Measurements from ENCODE around the gene RASGRP2.

RASGRP2 gene

GRCh38 chr11:64739871-64740270, 4.1 kb downstream of the RASGRP2 start:
- no peak for DNase-seq

GRCh38 chr11:64736654-64737053, 7.3 kb downstream of the RASGRP2 start:
- no peak for DNase-seq

GRCh38 chr11:64735725-64736259, 8.2 kb downstream of the RASGRP2 start:
- no peak for DNase-seq

DNA sequence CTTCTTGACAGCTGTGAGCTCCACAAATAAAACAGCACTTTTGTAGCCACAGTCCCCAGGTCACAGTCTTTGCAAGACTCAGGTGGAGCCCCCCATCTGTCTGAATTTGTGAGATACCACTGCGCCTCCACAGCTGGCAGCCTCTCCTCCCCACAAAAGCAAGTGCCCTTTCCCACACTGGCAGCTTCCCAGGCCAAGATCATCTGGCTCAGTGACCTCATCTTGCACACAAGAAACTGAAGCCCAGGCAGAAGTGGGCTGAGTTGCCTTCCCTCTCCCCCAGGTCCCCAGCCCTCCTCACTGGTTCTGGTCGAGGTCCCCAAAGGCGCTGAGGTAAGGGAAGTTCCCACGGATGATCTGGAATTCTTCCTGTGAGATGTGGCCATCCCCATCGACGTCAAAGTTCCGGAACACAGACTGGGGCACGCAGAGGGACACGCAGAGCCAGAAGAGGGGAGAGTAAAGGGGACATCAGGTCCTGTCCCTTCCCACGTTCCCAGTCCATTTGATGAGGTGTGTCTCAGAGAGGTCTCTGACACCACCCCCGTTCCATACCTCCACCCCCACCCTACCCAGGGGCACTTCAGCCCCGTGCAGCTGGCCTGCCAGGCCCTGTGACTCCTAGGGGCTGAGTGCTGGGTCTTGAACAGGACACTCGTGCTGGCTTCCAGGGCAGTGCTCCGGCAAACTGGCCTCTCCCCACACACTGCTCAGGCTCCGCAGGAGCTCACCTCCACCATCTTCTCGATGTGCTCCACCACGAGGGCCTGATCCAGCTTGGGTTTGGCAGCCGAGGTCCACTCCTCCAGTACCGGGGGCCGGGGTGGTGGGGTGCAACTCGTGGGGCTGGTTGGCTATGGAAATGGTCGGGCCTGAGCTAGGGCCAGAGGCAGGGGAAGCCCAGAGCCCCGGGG, 8.9 kb downstream of the RASGRP2 start:
- DNase-seq, result no peak

DNA sequence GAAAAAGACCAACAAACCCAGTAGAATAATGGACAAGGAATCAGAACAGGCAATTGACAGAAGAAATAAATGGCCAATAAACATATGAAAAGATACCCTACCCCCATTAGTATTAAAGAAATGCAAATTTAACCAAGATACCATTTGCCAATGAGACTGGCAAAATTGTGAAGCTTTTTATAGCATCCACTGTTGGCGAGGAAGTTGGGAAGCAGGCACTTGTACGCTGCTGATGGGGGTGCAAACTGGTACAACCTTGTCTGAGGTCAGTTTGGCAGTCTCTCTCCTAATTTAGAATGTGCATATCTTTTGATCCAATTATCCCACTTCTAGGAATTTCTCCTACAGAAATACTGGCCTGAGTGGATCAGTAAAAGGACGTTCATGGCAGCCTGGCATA, 12.3 kb downstream of the RASGRP2 start:
- no peak for DNase-seq

- DNase-seq, result peak; percentile 69
Measured at GRCh38 chr11:64729851-64730382, 14.0 kb downstream of the RASGRP2 start.

- no peak for DNase-seq
Measured at GRCh38 chr11:64728757-64729365, 15.1 kb downstream of the RASGRP2 start.

DNA sequence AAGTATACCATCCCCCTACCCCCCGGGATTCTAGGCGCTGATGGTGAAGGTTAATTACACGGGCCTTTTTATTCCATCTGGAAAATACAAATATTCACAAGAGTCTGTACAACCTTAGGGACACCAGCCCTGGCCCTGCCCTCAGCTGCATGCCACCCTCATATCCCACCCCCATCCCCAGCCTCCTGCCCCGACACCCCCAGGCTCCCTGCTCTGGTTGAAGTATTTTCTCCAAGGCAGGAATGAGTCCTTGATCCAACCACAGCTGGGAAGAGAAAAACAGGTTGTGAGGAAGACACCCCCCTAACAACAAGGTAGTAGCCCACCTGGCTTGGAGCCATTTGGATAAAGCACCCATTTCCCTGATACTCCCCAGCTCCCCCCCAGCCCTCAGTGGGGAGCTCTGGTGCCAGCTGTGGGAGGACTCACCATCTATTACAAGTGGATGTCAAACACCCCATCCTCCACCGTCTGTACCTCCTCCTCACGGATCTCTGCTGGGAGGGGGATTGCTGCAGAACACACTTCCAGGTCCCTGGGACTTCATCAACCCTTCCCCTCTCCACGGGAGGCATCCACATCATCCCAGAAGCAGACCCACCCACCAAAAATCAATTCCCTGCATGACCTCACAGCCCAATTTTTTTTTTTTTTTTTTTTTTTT, 16.9 kb downstream of the RASGRP2 start:
- no peak for DNase-seq

GRCh38 chr11:64726211-64726641, 17.7 kb downstream of the RASGRP2 start:
- peak; percentile 49 for DNase-seq

DNA sequence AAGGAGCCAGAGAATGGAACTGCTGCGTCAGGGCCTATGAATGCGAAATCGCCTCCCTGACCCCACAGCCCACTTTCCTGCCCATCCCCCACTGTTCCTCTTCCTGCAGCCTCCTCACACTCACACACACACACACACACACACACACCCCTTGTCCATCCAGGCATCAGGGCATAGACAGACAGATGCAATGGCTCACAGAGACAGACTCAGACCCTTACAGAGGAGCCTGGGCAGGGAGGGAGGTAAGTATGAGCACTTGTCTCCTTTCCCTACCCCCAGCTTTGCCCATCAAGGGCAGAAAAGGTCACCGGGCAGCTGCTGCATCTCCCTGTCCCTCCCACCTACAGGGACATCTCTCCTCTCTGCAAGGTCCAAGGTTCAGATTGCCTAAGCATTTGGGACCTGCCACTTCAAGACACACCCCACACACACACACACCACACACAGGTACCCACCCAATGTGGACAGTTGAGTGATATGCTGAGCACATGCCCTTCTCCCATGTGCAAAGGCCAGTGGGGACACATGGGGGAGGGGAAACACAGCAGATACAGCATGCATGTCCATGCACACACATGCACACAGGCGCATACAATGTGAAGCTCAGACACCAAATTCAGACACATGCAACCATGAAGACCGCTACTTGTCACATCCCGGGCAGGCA, 18.9 kb downstream of the RASGRP2 start:
- peak; percentile 61 for DNase-seq

DNA sequence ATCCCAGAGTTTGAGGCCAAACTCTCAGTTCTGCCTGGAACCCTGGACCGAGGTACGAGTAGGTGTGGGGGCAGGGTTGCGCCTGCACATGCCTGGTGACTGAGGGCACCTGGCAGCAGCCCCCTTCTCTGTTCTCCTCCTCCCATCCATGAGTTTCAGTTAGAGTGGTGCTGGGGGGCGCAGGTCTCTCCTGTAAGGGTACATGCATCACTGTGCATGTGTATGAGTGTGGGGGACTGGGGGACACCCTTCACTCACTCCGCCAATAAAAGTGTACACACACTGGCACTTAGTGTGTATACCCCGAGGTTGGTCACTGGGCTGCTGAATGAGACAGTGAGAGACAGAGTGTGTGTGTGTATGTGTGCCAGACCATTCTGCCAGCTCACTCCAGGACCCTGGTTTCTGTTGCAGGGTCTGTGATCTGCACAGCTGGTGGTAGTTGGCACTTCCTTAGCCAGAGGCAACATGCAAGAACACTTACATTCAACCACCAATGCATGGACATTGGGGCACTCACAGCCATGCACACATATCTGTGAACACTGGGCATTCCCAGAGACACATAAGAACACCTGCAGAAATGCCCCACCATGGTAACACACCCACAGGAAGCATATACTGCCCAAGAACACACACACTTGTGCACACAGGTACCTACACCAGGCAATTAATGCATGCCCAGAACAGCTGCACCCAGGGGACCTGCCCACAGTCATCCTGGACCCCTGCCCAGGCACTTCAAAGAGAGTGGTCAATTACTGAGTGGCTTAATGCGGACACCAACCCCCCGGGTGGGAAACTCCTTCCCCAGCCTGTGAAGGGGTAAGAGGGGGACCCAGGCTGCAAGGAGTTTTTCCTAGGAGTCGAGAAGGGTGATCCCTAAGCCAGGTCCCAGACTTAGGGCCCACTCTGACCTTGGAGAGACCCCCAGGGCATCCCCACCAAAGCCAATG, 19.8 kb downstream of the RASGRP2 start:
- DNase-seq, result peak; percentile 15

GRCh38 chr11:64723117-64723906, 20.6 kb downstream of the RASGRP2 start, which contains the start of gene NRXN2:
Gene NRXN2, minus strand, starts transcription at chr11:64723197. Its CDS starts 9,498 bp downstream, at chr11:64713699.
- peak; percentile 93 for DNase-seq

DNA sequence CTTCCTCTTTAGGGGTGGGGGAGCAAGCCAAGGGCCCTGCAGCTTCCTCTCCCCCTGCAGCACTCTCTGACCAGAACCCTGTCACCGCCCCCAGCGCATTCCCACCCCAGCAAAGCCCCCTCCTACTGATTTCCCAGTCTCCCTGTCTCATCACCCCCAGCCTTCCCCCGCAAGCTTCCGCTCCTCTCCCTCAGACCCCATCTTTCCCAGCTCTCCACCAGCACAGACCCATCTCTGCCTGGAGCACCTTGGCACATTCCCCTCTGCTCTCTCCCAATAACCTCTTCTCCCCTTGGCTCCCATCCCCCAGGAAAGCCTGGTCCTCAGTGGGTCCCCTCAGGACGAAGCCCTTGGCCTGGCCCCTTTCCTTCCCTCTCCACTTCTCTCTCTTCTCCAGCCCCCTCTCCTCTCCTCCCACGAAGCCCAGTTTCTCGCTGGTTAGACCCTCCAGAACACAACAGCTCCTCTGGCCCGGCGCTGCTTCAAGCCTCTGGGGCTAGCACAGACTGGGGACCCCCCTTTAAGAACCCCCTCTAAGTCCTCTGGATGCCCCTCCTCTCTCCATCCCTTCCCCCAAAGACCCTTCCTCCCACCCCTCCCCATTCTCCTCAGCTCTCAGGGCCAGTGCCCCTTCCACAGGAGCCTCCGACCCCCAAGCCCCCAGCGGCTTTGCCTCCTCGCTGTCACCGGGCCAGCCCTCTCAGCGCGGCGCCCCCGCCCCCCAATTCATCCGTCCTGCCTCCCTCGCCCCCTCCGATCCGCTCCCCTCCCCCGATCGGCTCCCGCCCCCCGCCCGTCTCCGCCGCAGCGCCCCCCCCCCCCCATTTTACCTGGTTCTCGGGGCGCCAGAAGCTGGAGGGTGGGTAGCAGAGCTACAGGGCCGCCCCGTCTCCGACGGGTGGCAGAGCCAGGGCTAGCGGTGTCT, 21.5 kb downstream of the RASGRP2 start:
- DNase-seq, result peak; percentile 35

DNA sequence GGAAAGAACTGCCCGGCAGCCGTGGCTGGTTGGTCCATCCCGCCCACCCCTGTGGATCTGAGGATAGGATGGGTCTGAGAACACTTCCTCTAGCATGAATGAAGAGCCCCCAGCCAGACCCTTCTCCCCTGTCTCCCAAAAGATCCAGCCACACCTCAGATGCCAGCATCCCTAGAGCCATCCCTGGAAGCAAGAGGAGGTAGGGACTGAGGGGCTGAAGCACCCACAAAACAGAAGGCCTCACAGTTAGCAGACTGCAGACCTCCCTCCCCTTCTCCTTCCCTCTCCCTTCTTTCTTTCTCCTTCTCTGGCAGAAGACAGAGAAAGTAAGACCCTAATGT, 22.6 kb downstream of the RASGRP2 start:
- DNase-seq, result no peak

DNA sequence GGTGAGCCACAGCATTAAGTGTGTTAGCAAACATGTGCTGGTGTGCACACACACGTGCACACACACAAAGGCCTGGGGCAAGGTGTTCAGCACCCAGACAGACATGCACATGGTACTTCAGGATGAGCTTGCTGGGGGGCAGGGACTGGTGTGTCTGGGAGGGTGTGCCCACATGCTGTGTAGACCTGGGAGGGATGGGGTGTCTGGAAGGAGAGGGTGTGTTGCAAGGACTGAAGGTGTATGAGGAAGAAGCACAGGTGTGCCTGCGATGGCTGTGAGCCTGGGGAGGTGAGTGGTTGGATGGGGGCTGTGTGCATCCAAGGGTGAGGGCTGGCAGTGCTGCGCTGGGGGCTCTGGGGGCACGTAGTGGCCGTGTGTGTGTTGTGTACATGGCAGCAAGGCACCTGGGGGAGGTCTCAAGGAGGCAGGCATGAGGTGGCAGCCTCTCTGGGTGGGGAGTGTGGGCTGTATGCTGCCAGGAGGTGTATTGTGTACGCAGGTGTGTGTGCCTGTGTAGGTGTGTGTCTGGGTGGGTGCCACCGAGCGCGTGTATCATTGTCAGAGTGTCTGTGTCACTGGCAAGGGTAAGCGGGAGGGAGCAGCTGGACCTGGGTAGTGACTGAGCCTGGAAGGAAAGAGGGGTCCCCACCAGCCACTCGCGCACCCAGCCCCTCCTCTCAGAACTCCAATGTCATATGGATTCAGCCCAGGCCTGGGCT, 23.1 kb downstream of the RASGRP2 start:
- no peak for DNase-seq

DNA sequence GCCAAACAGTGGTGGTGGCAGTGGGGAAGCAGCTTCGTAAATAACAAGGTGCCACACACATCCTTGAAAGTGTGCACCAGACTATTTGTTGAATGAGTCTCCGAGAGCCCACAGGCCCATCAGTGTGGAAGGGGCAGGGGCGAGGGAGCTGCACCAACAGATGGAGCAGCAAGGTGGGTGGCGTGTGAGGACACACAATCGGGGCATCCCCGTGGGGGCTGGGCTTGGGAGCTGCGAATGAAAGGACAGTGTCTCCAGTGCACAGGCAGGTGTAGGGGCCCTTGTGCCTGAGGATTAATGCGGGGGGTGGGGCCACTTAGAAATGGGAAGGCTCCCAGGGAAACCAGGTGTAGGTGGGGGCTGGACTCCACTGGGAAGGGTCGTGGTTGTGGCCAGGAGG, 23.8 kb downstream of the RASGRP2 start:
- DNase-seq, result no peak

GRCh38 chr11:64719406-64719805, 24.5 kb downstream of the RASGRP2 start:
- no peak for DNase-seq

- DNase-seq, result no peak
Measured at GRCh38 chr11:64718780-64719124, 25.2 kb downstream of the RASGRP2 start.
